ENCODE measurements around the gene TMEM168.
"Not testable (repeated sequence)": the region's sequence is repeated elsewhere in the genome, so short reads cannot be mapped to it uniquely, and the experiment has no call there.

TMEM168 gene

DNA sequence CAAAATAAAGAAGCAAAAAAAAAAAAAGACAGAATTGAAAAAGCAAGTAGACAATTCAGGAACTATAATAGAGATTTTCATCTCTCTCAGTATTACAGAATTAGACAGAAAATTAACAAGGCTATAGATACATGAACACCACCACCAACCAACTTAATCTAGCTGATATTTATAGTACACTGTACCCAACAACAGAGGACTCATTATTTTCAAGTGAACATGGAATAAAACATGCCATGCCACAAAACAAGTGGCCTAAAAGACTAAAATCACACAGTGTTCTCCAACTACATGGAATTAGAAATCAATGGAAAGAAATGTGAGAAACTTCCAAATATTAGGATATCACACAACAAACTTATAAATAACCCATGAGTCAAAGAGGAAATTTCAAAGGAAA is 9.1 kb downstream of the TMEM168 start:
- no peak for DNase-seq (ENCODE audit: low read depth in 3 of 3)

DNA sequence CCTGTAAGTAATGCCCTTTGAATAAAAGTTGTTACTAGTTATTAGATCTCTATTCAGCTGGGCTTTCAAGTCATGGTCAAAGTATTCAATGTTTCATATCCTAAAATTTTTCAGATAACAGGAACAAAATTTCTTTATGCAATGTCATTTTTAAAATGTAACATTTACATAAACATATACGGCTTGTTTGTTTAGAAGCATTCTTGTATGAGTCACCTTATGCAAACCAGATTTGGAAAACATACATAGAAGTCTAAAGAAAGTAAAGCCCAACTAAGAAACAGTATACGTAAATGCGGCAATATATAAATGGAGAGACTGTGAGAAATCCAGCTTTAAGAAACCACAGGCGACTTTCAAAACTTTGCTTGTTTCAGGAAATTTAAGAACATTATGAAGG is 10.5 kb downstream of the TMEM168 start:
- DNase-seq (ENCODE audit: low read depth in 3 of 3): no peak

DNA sequence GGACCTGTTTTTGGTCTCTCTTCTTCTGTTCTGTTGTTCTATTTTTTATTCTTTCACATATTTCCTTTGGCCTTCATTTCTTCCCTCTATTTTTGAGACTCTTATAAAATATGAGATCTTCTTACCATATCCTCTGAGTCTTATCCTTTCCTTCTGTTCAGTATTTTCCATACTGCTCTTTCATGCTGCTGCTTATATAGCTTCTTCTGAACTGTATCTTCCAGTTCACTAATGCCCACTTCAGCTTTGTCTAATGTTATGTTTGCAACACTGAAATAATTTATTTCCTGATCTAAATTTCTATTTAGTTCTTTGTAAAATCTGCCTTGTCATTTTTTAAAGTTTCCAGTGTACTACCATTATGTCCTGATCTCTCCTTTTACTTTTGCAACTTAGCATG is 12.8 kb downstream of the TMEM168 start:
- no peak for DNase-seq (ENCODE audit: low read depth in 3 of 3)

- no peak for DNase-seq (ENCODE audit: low read depth in 3 of 3)
Measured at GRCh38 chr7:112771166-112771565, 19.0 kb downstream of the TMEM168 start.

DNA sequence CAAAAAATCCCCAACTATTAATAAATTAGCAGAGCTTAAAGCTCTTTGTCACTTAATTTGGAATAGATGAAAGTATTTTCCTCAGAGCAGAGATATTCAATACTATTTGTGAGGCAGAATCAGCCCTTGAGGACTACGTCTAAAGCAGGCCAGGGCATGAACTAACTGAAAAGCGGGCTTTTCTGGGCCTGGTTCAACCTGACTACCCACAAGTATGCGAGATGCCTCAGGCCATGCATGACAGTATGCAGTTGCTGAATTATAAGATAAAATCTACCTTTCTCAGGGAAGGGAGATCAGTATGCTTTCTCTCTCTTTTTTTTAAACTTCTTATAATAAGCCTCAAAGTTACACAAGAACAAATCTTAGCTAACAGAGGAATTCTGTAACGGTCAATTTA is 20.1 kb downstream of the TMEM168 start:
- DNase-seq (ENCODE audit: low read depth in 3 of 3): no peak

DNA sequence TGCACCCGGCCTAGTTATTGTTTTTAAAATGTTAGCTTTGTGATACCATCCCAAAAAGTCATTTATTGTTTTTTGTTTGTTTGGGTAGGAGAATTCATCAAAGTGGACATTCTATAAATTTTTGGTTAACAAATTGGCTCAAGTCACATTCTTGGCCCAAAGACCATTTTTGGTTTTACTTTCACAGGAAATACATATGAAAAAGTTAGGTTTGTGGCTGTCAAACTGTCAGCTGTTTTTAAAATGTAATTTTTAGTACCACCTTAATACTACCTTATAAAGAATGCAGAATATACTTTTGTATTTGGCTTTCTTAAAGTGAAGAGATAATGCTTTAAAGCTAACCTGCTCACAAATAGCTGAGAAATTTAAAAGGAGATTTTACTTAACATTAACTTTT is 25.1 kb downstream of the TMEM168 start:
- no peak for DNase-seq (ENCODE audit: low read depth in 3 of 3)

GRCh38 chr7:112763996-112764395 is 26.2 kb downstream of the TMEM168 start:
- DNase-seq (ENCODE audit: low read depth in 3 of 3): no peak

- DNase-seq (ENCODE audit: low read depth in 3 of 3): no peak
Measured at GRCh38 chr7:112763298-112763697, 26.9 kb downstream of the TMEM168 start.

DNA sequence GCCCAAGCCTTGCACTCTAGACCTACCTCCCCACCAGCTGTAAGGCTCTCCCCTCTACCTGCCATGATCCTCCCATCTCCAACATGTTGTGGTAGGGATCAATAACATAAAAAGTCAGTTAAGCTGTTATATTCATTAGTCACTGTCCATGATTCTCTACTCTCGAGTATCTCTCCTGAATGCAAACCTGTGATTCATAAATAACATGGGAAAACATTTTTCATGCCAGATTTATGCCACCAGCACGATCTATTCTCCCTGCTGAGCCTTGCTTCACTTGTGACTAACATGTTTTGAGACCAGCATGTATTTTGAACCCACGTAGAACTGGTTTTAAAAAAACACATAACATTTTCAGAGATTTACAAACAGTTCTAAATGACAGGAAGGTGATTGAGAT is 30.3 kb downstream of the TMEM168 start:
- no peak for DNase-seq (ENCODE audit: low read depth in 3 of 3)

DNA sequence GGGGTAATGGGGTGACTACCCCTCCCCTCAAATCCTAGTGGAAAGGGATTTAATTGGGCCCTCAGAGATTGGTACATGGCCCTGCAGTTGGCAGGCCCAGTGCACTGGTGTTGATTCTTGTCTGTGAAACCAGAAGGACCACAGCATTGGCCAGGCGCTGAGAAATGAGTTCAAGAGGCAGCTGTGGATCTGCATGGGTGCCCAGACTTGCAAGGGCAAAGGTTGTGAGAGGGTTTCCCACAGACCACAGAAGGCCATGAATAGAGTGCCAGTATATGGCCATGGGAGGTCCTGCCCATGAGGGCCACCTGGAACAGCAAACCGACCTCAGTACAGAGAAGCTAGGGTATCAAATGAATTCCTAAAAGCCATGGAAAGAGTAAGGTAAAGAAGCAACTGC is 32.9 kb downstream of the TMEM168 start:
- no peak for DNase-seq (ENCODE audit: low read depth in 3 of 3)

- DNase-seq (ENCODE audit: low read depth in 3 of 3): no peak
Measured at GRCh38 chr7:112753298-112753697, 36.9 kb downstream of the TMEM168 start.

DNA sequence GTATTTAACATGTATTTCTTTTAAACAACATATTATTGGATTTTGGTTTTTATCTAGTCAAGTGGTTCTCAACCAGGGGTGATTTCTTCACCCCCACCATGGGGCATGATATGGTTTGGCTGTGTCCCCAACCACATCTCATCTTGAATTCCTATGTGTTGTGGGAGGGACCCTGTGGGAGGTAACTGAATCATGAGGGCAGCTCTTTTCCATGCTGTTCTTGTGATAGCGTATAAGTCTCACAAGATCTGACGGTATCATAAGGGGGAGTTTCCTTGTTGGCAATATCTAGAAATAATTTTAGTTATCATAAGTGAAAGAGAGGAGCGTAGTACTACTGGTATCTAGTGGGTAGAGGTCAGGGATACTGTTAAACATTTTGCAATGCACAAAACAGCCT is 37.6 kb downstream of the TMEM168 start:
- no peak for DNase-seq (ENCODE audit: low read depth in 3 of 3)

GRCh38 chr7:112749775-112750174 is 40.4 kb downstream of the TMEM168 start:
- DNase-seq (ENCODE audit: low read depth in 3 of 3): no peak

- no peak for DNase-seq (ENCODE audit: low read depth in 3 of 3)
Measured at GRCh38 chr7:112748381-112748780, 41.8 kb downstream of the TMEM168 start.

GRCh38 chr7:112745635-112746034 is 44.6 kb downstream of the TMEM168 start:
- no peak for DNase-seq (ENCODE audit: low read depth in 3 of 3)

DNA sequence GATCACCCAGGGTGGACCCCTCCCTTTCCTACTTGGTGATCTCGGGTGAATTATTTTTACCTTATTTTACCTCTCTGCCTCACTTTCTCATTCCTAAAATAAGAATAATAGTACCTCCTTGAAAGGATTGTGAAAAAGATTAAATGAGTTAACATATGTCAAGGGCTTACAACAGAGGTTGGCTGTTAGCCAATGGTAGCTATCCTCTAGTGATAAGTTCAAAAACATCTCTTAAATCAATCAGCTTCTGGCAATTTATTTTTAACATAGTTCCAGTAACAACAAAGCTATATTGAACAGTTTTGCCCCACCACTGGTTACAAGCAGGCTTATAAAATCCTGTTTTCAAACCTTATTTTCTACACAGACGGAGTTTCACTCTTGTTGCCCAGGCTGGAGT is 45.4 kb downstream of the TMEM168 start:
- no peak for DNase-seq (ENCODE audit: low read depth in 3 of 3)

- DNase-seq (ENCODE audit: low read depth in 3 of 3): no peak
Measured at GRCh38 chr7:112743811-112744210, 46.4 kb downstream of the TMEM168 start.

DNA sequence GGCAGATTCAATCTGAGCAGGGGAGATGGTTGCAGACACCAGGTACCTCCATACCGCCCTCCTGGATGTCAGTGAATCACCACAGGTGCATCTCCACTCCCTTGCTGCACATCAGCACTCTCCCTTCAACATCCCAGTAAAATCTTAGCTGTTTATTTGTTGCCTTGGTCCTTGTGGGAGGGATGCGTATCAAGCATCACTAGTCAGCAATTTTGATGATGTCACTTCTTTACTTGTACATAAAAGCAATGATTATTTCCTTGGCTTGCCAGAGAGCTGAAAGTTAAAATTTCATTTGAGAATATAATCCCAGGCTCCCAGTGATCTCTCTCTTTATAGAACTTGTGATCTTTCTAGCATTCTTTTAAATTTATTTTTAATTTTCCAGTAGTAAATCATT is 49.5 kb downstream of the TMEM168 start:
- DNase-seq (ENCODE audit: low read depth in 3 of 3): no peak

- DNase-seq (ENCODE audit: low read depth in 3 of 3): no peak
Measured at GRCh38 chr7:112739436-112740180, 50.6 kb downstream of the TMEM168 start.

GRCh38 chr7:112735261-112735660 is 54.9 kb downstream of the TMEM168 start:
- no peak for DNase-seq (ENCODE audit: low read depth in 3 of 3)

DNA sequence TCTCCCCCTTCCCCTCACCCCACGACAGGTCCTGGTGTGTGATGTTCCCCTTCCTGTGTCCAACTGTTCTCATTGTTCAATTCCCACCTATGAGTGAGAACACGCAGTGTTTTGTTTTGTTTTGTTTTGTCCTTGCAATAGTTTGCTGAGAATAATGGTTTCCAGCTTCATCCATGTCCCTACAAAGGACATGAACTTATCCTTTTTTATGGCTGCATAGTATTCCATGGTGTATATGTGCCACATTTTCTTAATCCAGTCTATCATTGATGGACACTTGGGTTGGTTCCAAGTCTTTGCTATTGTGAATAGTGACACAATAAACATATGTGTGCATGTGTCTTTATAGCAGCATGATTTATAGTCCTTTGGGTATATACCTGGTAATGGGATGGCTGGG is 58.9 kb downstream of the TMEM168 start:
- DNase-seq (ENCODE audit: low read depth in 3 of 3): not testable (repeated sequence)

DNA sequence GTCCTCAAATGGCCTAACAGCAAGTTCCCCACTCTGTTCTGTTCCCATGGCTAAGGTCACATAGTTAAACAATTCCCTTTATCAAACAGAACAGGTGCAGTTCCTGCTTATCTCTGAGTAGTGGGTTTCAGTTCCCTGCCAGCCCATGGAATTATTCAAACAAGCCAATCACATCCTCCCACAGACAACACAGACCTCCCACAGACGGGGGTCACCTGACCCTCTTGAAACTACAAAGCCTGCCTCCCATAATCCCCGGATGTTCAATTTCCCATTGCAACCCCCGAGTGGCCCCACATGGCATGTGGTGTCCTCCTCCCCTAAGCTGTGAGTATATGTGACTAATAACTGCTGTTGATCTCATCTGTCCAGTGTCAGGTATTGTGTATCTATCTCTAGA is 64.1 kb downstream of the TMEM168 start:
- no peak for DNase-seq (ENCODE audit: low read depth in 3 of 3)

DNA sequence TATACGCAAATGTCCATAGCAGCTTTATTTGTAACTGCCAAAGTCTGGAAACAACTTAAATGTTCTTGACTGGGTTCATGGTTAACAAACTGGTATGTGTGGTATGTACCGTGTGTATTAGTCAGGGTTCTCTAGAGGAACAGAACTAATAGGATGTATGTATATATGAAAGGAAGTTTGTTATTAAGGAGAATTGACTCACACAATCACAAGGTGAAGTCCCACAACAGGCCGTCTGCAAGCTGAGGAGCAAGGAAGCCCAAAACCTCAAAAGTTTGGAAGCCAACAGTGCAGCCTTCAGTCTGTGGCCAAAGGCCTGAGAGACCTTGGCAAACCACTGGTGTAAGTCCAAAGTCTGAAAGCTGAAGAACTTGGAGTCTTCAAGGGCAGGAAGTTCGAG is 66.8 kb downstream of the TMEM168 start:
- no peak for DNase-seq (ENCODE audit: low read depth in 3 of 3)

DNA sequence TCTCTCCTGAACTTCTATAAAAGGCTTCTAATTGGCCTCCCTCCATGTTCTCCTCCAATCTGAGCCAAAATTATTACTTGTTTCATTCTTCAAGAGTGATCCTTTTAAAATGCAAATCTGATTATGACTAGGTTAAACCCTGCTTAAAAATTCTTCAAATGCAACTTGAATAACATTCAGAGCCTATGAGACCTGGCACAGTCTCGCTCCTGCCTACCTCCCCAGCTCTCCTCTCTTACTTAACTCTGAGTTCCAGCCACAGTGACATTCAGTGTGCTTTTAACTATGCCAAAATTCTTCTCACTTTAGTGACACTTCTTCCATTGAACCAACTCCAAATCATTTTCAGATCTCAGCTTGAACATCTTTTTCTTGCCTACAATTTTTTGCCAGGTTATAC is 68.8 kb downstream of the TMEM168 start:
- no peak for DNase-seq (ENCODE audit: low read depth in 3 of 3)

Measured in stimulated activated CD4-positive, alpha-beta T cell treated with anti-CD3 and anti-CD28 coated beads, TNF-alpha, amount 100 ng/mL, for 48 hours (primary cell).